SK-MEL-5 (cell line): ENCODE measurements around the gene PLEKHG1. TPM values are rescaled to one million over a fixed set of nuclear protein-coding genes. Genes with fewer than 3 reads are reported as not detected.
A peak's percentile ranks its signal among the peaks of the same experiment; 100 is the strongest.

ENCODE experiments used
- DNase-seq: peaks from one replicate; pipeline ENCODE4 v3.0.0-alpha.2; 2016; ENCODE audit warnings: low read depth, low spot score
- in situ Hi-C: cut with HindIII; loops from 2 replicates; pipeline ENCODE4 v1.10.0; 2016; ENCODE audit warnings: low sequenced_read_pairs, high pct_unique_total_duplicates, low pct_unique_long_range_greater_than_20kb
- total RNA-seq: library from RNA; depleted of rRNA; stranded (reverse); fragments of >200 nt; shearing (Covaris generic); gene quantifications from 2 replicates; pipeline ENCODE4 v1.2.3, GENCODE V29; 2014

PLEKHG1 gene
- total RNA-seq, 1 experiment from 2014 or later: 3.5 TPM

GRCh38 chr6:150584596-150584995 lies 15.1 kb upstream of the PLEKHG1 start:
- in situ Hi-C loops: no loop called here
- DNase-seq: no peak

GRCh38 chr6:150586850-150587359 lies 12.8 kb upstream of the PLEKHG1 start:
- no peak for DNase-seq
- in situ Hi-C loops: no loop called here

GRCh38 chr6:150587637-150588036 lies 12.0 kb upstream of the PLEKHG1 start:
- no peak for DNase-seq
- in situ Hi-C loops: no loop called here

- in situ Hi-C loops: no loop called here
- peak; percentile 9 for DNase-seq
These were observed 10.7 kb upstream of the PLEKHG1 start for GRCh38 chr6:150588888-150589499.

- in situ Hi-C loops: no loop called here
These were observed 9.8 kb upstream of the PLEKHG1 start for GRCh38 chr6:150589852-150590251.

GRCh38 chr6:150590446-150590845 lies 9.2 kb upstream of the PLEKHG1 start:
- in situ Hi-C loops: no loop called here
- DNase-seq: no peak

More at GRCh38 chr6:150589852-150590251, 9.8 kb upstream of the PLEKHG1 start:
- no peak for DNase-seq

- peak; percentile 83 for DNase-seq
- in situ Hi-C loops: no loop called here
These were observed 7.2 kb upstream of the PLEKHG1 start for GRCh38 chr6:150592377-150592995.

GRCh38 chr6:150593119-150593518 lies 6.6 kb upstream of the PLEKHG1 start:
- in situ Hi-C loops: no loop called here
- DNase-seq: no peak

- in situ Hi-C loops: no loop called here
- DNase-seq: no peak
These were observed 3.2 kb upstream of the PLEKHG1 start for GRCh38 chr6:150596439-150596838.

GRCh38 chr6:150598401-150598800 lies 1.3 kb upstream of the PLEKHG1 start:
- in situ Hi-C loops: no loop called here
- no peak for DNase-seq

GRCh38 chr6:150598858-150599198 lies 857 bp upstream of the PLEKHG1 start:
- DNase-seq: no peak
- in situ Hi-C loops: no loop called here

- in situ Hi-C loops: no loop called here
These were observed 270 bp downstream of the PLEKHG1 start for GRCh38 chr6:150600010-150600300.

GRCh38 chr6:150600301-150601017 lies 774 bp downstream of the PLEKHG1 start:
- in situ Hi-C loops: no loop called here
- DNase-seq: peak; percentile 74

More at GRCh38 chr6:150600010-150600300, 270 bp downstream of the PLEKHG1 start:
- DNase-seq: no peak

- in situ Hi-C loops: no loop called here
These were observed 1.8 kb downstream of the PLEKHG1 start for GRCh38 chr6:150601439-150601838.

GRCh38 chr6:150603176-150603575 lies 3.5 kb downstream of the PLEKHG1 start:
- no peak for DNase-seq
- in situ Hi-C loops: no loop called here

More at GRCh38 chr6:150601439-150601838, 1.8 kb downstream of the PLEKHG1 start:
- DNase-seq: no peak

- no peak for DNase-seq
- in situ Hi-C loops: no loop called here
These were observed 4.8 kb downstream of the PLEKHG1 start for GRCh38 chr6:150604467-150604866.

GRCh38 chr6:150605333-150605732 lies 5.6 kb downstream of the PLEKHG1 start:
- in situ Hi-C loops: no loop called here
- no peak for DNase-seq

- DNase-seq: no peak
- in situ Hi-C loops: no loop called here
These were observed 6.5 kb downstream of the PLEKHG1 start for GRCh38 chr6:150606168-150606591.
